ENCODE data around the gene MAP4. TPM values are rescaled to one million over a fixed set of nuclear protein-coding genes. Genes with fewer than 3 reads are reported as not detected.

Gene MAP4
- total RNA-seq, 1 experiment from 2014 or later, result 140 TPM

DNA sequence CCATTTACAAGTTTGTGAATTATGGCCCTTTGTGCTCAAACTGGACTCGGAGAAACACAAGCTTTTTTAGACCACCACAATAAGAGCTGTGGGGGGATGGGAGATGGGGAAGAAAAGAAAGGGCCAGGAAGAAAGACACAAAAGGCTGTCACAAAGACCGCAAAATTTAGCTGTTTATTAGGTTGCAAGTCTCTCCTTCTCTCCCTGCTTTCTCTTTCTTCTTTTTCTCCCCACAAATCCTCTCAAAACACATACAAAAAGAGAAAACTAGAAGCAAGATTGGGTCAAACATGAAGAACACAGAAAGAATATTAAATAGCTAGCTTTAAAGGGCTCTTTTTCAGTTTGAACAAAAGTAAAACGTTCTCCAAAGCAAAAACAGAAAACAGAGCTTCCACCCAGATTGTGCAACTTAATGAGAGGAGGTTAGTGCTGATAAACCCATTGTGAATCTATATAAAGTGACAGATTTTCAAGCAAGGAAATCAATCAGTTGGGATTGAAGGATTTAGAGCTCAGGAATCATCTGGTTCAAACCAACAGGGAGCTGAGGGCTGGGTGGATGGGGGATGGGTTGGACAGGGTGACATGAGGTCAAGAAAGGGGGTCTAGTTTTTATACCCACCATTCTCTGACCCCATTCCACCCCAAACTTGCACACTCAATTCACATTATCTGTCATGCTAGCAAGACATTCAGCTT, 125.9 kb downstream of the MAP4 start:
- H3K9ac ChIP-seq (ENCODE audit: extremely low read depth, insufficient read length, low read length), result peak overlapping the region; percentile 43
- no peak overlapping the region for H3K4me2 ChIP-seq (ENCODE audit: insufficient read depth, insufficient read length, low read length)

More for the DNA sequence above, 125.9 kb downstream of the MAP4 start:
- Mint-ChIP-seq H3K4me1 (peaks cover 43 to 56% of the 10 kb centered on the region in 2 experiments), H3K36me3 (ENCODE audit: insufficient read depth in 1 of 3, low read depth in 3 of 3) (peaks cover 15 to 33% (median 23%) of the 10 kb centered on the region in 3 experiments; a peak in 6 of 7 replicates), H3K9me3 (no peaks in the 10 kb centered on the region), H3K27ac (peak overlapping the region; percentile 74 to 94 (median 82)), H3K27me3 (ENCODE audit: low read depth) (no peaks in the 10 kb centered on the region), H3K4me3 (peak overlapping the region; percentile 5 to 12; a peak in 4 of 5 replicates)
- H3K14ac ChIP-seq (ENCODE audit: insufficient read depth, low read length), result no peak overlapping the region
- H2BK12ac ChIP-seq (ENCODE audit: insufficient read length, low read depth, low read length), result no peak overlapping the region
- TF ChIP-seq, protein P1, sequence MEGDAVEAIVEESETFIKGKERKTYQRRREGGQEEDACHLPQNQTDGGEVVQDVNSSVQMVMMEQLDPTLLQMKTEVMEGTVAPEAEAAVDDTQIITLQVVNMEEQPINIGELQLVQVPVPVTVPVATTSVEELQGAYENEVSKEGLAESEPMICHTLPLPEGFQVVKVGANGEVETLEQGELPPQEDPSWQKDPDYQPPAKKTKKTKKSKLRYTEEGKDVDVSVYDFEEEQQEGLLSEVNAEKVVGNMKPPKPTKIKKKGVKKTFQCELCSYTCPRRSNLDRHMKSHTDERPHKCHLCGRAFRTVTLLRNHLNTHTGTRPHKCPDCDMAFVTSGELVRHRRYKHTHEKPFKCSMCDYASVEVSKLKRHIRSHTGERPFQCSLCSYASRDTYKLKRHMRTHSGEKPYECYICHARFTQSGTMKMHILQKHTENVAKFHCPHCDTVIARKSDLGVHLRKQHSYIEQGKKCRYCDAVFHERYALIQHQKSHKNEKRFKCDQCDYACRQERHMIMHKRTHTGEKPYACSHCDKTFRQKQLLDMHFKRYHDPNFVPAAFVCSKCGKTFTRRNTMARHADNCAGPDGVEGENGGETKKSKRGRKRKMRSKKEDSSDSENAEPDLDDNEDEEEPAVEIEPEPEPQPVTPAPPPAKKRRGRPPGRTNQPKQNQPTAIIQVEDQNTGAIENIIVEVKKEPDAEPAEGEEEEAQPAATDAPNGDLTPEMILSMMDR (conservative IDR thresholded peaks at IDR 0.05), result no peak
- WGBS (ENCODE audit: extremely low coverage, insufficient read length, low lambda C conversion rate), result no CpG with 5 or more reads among the region's 3 CpGs
- no peak overlapping the region for H2AK5ac ChIP-seq (ENCODE audit: insufficient read length, low read length)
- H2AFZ ChIP-seq (ENCODE audit: low read length), result no peak overlapping the region
- H3K23me2 ChIP-seq (ENCODE audit: insufficient read length, low read depth, low read length, poor library complexity, severe bottlenecking), result no peaks in the 10 kb centered on the region
- no peak overlapping the region for H2BK20ac ChIP-seq (ENCODE audit: low read depth, low read length, poor library complexity, severe bottlenecking)
- H3K79me2 ChIP-seq (ENCODE audit: insufficient read depth, low read length), result no peaks in the 10 kb centered on the region
- H2BK15ac ChIP-seq (ENCODE audit: low read depth, low read length), result no peak overlapping the region
- no peak overlapping the region for H2BK120ac ChIP-seq (ENCODE audit: low read depth, low read length, poor library complexity, severe bottlenecking)
- H4K20me1 ChIP-seq (ENCODE audit: control insufficient read depth, insufficient read depth, insufficient read length), result no peaks in the 10 kb centered on the region
- H4K8ac ChIP-seq (replicated peaks; ENCODE audit: insufficient read length, low read depth, low read length), result no peak overlapping the region
- no peak overlapping the region for H3K4ac ChIP-seq (ENCODE audit: low read depth, low read length)
- no peak for DNase-seq
- no peaks in the 10 kb centered on the region for H3K79me1 ChIP-seq (ENCODE audit: insufficient read depth, low read depth, low read length, poor library complexity, severe bottlenecking)
- H3K18ac ChIP-seq (ENCODE audit: insufficient read length, low read depth, low read length), result no peak overlapping the region
- no peak overlapping the region for H4K91ac ChIP-seq (ENCODE audit: insufficient read length, low read depth, low read length)
- H4K5ac ChIP-seq (ENCODE audit: insufficient read length, low read depth, low read length), result no peak overlapping the region
- H3K23ac ChIP-seq (ENCODE audit: insufficient read length, low read depth, low read length), result no peak overlapping the region
- no peak overlapping the region for H3K56ac ChIP-seq (ENCODE audit: insufficient read length, low read depth, low read length)
- H3K4me1 ChIP-seq (ENCODE audit: insufficient read depth, low read length), result peaks cover 3% of the 10 kb centered on the region
- no peak overlapping the region for H2BK5ac ChIP-seq (ENCODE audit: insufficient read length, low read length)
- H3T11ph ChIP-seq (ENCODE audit: low read length), result no peak overlapping the region
- H3K27me3 ChIP-seq (ENCODE audit: insufficient read depth, low read length), result no peaks in the 10 kb centered on the region
- H3K9me3 ChIP-seq (ENCODE audit: control insufficient read depth, low read depth, low read length), result no peaks in the 10 kb centered on the region
- no peak overlapping the region for H3K27ac ChIP-seq (ENCODE audit: insufficient read length, low read depth, low read length)

Data from H9 (cell line).